Panc1 (cell line): ENCODE results near the gene MAGI1. TPM values are rescaled to one million over a fixed set of nuclear protein-coding genes. Genes with fewer than 3 reads are reported as not detected.

Experiments used
- ATAC-seq: fragments of 200-7000 bp; cut with Tn5 transposase; 2 replicates; pipeline ENCODE4 v1.9.1; 2020; ENCODE audit warnings: mild to moderate bottlenecking, moderate library complexity
- BruUV-seq: library from RNA; stranded (reverse); fragments of 400-500 nt; replicated peaks from 2 replicates; lab custom pipeline; 2021; lab: Mats Ljungman, UMichigan
- CTCF ChIA-PET: fragments of 300-600 bp; sonication (Branson Sonifier 250); formaldehyde crosslinking; loops from one replicate; lab custom pipeline; 2022; ENCODE audit warnings: antibody characterized with exemption; lab: Charles Lee
- POLR2A ChIA-PET: fragments of 300-600 bp; sonication (Branson Sonifier 250); formaldehyde crosslinking; loops from one replicate; lab custom pipeline; 2022; ENCODE audit warnings: antibody characterized with exemption; lab: Charles Lee
- DNase-seq: peaks from one replicate; pipeline ENCODE4 v3.0.0-alpha.2; 2010; ENCODE audit warnings: low read depth, low spot score
- H3K27ac ChIP-seq: 2 replicates; pipeline ENCODE4 v1.5.1; 2011; ENCODE audit warnings: mild to moderate bottlenecking, low read length, inconsistent platforms
- H3K27me3 ChIP-seq: fragments of 200-500 bp; sonication (Bioruptor generic); 2 replicates; pipeline ENCODE4 v1.6.0; 2014; ENCODE audit warnings: low read length, inconsistent platforms; ENCODE audit not compliant: control insufficient read depth, insufficient read depth
- H3K36me3 ChIP-seq: fragments of 200-500 bp; sonication (Bioruptor generic); 2 replicates; pipeline ENCODE4 v1.5.1; 2014; ENCODE audit warnings: inconsistent platforms, mild to moderate bottlenecking, low read length, moderate library complexity; ENCODE audit not compliant: control insufficient read depth, insufficient read depth
- H3K4me1 ChIP-seq: 2 replicates; pipeline ENCODE4 v1.5.1; 2011; ENCODE audit warnings: inconsistent platforms, mild to moderate bottlenecking, low read length, moderate library complexity; ENCODE audit not compliant: control insufficient read depth, insufficient read depth
- H3K4me3 ChIP-seq, 2 experiments: 2 replicates each; pipeline ENCODE4 v1.5.1; 2011 to 2012; ENCODE audit warnings: low read depth in 2 of 2, low read length in 2 of 2, mild to moderate bottlenecking in 2 of 2, inconsistent platforms in 1 of 2, moderate library complexity in 1 of 2
- H3K9me3 ChIP-seq: fragments of 200-500 bp; sonication (Bioruptor generic); 2 replicates; pipeline ENCODE4 v1.5.1; 2014; ENCODE audit warnings: low read depth, mild to moderate bottlenecking, inconsistent platforms, low read length, moderate library complexity; ENCODE audit not compliant: control insufficient read depth, insufficient read depth
- POLR2AphosphoS5 ChIP-seq: IDR thresholded peaks from 2 replicates; pipeline ENCODE4 v1.6.1; 2012; ENCODE audit warnings: mild to moderate bottlenecking, low read depth, low read length, moderate library complexity
- SIN3A ChIP-seq: IDR thresholded peaks from 2 replicates; pipeline ENCODE4 v1.6.1; 2012; ENCODE audit warnings: low read depth, mild to moderate bottlenecking, low read length, moderate library complexity, borderline replicate concordance; ENCODE audit not compliant: insufficient read depth
- TCF7L2 ChIP-seq: IDR thresholded peaks from 2 replicates; pipeline ENCODE4 v1.6.1; 2011; ENCODE audit warnings: mild to moderate bottlenecking, low read depth, low read length, inconsistent platforms
- in situ Hi-C: cut with HindIII; loops from 2 replicates; pipeline ENCODE4 v1.10.0; 2016; ENCODE audit warnings: low sequenced_read_pairs, low pct_unique_long_range_greater_than_20kb
- intact Hi-C: fragments of 100-400 bp; cut with micrococcal nuclease; formaldehyde crosslinking; loops from one replicate; pipeline ENCODE4 v1.10.0; 2022; ENCODE audit not compliant: unreplicated experiment
- total RNA-seq: library from RNA; stranded (reverse); gene quantifications from one replicate; pipeline ENCODE4 v1.2.1, GENCODE V29; 2021; ENCODE audit not compliant: unreplicated experiment
- TF ChIP-seq, protein P1 (sequence below), 2 experiments: IDR thresholded peaks; 2 replicates each; pipeline ENCODE4 v1.6.1; 2011 to 2012; ENCODE audit warnings: low read depth in 2 of 2, control low read depth in 1 of 2, low read length in 1 of 2, mild to moderate bottlenecking in 1 of 2, moderate library complexity in 1 of 2; ENCODE audit not compliant: insufficient read depth in 1 of 2
- TF ChIP-seq, protein P2 (sequence below): fragments of 450-650 bp; IDR thresholded peaks from 2 replicates; pipeline ENCODE4 v1.5.1; 2017; ENCODE audit warnings: mild to moderate bottlenecking

The MAGI1 gene
- total RNA-seq, 1 experiment from 2014 or later: 9.5 TPM

DNA sequence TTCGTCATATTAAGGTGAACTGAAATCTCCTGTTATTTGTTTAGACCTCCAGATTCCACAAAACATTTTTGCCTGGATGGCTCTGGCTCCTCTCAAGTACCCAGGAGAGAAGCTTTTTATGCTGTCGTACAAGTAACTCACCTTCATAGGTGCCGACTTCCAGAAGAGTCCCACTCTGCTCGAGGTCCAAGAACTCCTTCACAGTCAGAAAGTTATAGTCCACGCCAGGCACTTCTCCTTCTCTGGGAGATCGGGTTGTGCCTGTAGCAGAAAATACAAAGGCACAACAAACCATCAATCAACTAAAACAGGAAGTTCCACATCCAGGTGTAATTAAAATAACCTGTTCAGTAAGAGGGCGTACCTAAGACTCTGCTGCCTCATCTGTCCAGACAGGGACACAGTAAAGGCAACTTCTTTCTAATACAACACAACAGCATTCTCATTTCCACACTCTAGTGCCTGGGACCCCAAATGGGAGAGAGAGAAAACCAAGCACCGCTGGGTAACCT is 545.3 kb downstream of the MAGI1 start:
- ChIA-PET POLR2A (no interaction called here), CTCF (no interaction called here)
- intact Hi-C loops: no loop called here
- no peaks in the 10 kb centered on the region for H3K27me3 ChIP-seq
- in situ Hi-C loops: no loop called here
- H3K27ac ChIP-seq: no peak overlapping the region
- no peak overlapping the region for H3K4me3 ChIP-seq
- no peaks in the 10 kb centered on the region for H3K4me1 ChIP-seq
- H3K36me3 ChIP-seq: no peaks in the 10 kb centered on the region
- H3K9me3 ChIP-seq: no peaks in the 10 kb centered on the region
- ATAC-seq: no peak
- TF ChIP-seq TCF7L2 (no peak), SIN3A (no peak), POLR2AphosphoS5 (no peak)
- TF ChIP-seq, protein P1, sequence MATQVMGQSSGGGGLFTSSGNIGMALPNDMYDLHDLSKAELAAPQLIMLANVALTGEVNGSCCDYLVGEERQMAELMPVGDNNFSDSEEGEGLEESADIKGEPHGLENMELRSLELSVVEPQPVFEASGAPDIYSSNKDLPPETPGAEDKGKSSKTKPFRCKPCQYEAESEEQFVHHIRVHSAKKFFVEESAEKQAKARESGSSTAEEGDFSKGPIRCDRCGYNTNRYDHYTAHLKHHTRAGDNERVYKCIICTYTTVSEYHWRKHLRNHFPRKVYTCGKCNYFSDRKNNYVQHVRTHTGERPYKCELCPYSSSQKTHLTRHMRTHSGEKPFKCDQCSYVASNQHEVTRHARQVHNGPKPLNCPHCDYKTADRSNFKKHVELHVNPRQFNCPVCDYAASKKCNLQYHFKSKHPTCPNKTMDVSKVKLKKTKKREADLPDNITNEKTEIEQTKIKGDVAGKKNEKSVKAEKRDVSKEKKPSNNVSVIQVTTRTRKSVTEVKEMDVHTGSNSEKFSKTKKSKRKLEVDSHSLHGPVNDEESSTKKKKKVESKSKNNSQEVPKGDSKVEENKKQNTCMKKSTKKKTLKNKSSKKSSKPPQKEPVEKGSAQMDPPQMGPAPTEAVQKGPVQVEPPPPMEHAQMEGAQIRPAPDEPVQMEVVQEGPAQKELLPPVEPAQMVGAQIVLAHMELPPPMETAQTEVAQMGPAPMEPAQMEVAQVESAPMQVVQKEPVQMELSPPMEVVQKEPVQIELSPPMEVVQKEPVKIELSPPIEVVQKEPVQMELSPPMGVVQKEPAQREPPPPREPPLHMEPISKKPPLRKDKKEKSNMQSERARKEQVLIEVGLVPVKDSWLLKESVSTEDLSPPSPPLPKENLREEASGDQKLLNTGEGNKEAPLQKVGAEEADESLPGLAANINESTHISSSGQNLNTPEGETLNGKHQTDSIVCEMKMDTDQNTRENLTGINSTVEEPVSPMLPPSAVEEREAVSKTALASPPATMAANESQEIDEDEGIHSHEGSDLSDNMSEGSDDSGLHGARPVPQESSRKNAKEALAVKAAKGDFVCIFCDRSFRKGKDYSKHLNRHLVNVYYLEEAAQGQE (IDR thresholded peaks at IDR 0.05; ENCODE audit: insufficient read depth in 1 of 2, low read depth in 2 of 2, low read length in 1 of 2): no peak
- TF ChIP-seq, protein P2, sequence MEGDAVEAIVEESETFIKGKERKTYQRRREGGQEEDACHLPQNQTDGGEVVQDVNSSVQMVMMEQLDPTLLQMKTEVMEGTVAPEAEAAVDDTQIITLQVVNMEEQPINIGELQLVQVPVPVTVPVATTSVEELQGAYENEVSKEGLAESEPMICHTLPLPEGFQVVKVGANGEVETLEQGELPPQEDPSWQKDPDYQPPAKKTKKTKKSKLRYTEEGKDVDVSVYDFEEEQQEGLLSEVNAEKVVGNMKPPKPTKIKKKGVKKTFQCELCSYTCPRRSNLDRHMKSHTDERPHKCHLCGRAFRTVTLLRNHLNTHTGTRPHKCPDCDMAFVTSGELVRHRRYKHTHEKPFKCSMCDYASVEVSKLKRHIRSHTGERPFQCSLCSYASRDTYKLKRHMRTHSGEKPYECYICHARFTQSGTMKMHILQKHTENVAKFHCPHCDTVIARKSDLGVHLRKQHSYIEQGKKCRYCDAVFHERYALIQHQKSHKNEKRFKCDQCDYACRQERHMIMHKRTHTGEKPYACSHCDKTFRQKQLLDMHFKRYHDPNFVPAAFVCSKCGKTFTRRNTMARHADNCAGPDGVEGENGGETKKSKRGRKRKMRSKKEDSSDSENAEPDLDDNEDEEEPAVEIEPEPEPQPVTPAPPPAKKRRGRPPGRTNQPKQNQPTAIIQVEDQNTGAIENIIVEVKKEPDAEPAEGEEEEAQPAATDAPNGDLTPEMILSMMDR: no peak
- no TSS peak for BruUV-seq
- DNase-seq: no peak

DNA sequence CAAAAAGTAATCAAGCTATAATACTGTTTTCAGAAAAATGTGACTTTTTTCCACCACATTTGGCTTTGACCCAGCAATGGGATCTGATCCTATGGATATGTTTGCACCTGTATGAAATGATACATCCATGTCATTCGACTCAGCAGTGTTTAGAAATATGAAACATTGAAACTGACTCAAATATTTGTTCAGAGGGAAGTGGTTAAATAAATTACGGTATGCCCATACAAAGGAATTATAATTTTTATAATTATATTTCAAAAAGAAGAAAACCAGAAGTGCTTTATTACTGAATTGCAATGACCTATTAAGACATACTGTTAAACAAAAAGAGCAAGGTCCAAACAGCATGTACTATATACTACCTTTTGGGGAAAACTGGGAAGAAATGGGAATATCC is 546.5 kb downstream of the MAGI1 start:
- Histone ChIP-seq H3K27me3 (no peaks in the 10 kb centered on the region), H3K4me1 (no peaks in the 10 kb centered on the region), H3K9me3 (no peaks in the 10 kb centered on the region), H3K36me3 (no peaks in the 10 kb centered on the region), H3K4me3 (no peak overlapping the region), H3K27ac (no peak overlapping the region)
- no peak for DNase-seq
- ChIA-PET POLR2A (no interaction called here), CTCF (no interaction called here)
- intact Hi-C loops: no loop called here
- BruUV-seq: no TSS peak
- in situ Hi-C loops: no loop called here
- no peak for ATAC-seq
- TF ChIP-seq TCF7L2 (no peak), SIN3A (no peak), POLR2AphosphoS5 (no peak)
- TF ChIP-seq, protein P1 (IDR thresholded peaks at IDR 0.05; ENCODE audit: insufficient read depth in 1 of 2, low read depth in 2 of 2, low read length in 1 of 2): no peak
- TF ChIP-seq, protein P2: no peak
